BE2C (cell line): ENCODE measurements around the gene GALNT9.

Experiments
- DNase-seq: peaks from one replicate; pipeline ENCODE4 v3.0.0-alpha.2; 2020
- H3K27me3 ChIP-seq: fragments of 250-450 bp; sonication (Bioruptor Pico); 2 replicates; pipeline ENCODE4 v1.5.1; 2020; ENCODE audit warnings: mild to moderate bottlenecking
- H3K36me3 ChIP-seq: fragments of 250-450 bp; sonication (Bioruptor Pico); 2 replicates; pipeline ENCODE4 v1.5.1; 2020; ENCODE audit warnings: mild to moderate bottlenecking
- H3K4me1 ChIP-seq: fragments of 250-450 bp; sonication (Bioruptor Pico); 2 replicates; pipeline ENCODE4 v1.5.1; 2020
- H3K4me3 ChIP-seq: 2 replicates; pipeline ENCODE4 v1.5.1; 2011; ENCODE audit warnings: low read depth, low read length
- H3K9me3 ChIP-seq: fragments of 250-450 bp; sonication (Bioruptor Pico); 2 replicates; pipeline ENCODE4 v1.5.1; 2020
- TF ChIP-seq, protein P1 (sequence below): IDR thresholded peaks from 2 replicates; pipeline ENCODE4 v1.5.1; 2012; ENCODE audit warnings: mild to moderate bottlenecking, low read depth, low read length

GALNT9 gene

DNA sequence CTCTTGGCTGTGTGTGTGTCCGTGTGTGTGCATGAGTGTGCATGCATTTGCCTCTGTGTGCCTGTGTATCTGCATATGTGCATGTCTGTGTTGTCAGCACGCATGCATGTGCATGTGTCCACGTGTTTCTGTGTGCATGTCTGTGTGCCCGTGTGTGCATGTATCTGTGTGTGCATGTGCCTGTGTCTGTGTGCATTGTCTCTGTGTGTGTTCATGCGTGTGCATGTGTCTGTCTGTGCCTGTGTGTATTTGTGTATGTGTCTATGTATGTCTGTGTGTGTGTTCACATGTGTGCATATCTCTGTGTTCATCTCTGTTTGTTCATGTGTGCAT, 1.1 kb upstream of the GALNT9 start:
- peaks cover 77% of the 10 kb centered on the region for H3K27me3 ChIP-seq
- no peak for DNase-seq
- H3K36me3 ChIP-seq: no peaks in the 10 kb centered on the region
- H3K4me3 ChIP-seq: no peak overlapping the region
- no peaks in the 10 kb centered on the region for H3K4me1 ChIP-seq
- TF ChIP-seq, protein P1, sequence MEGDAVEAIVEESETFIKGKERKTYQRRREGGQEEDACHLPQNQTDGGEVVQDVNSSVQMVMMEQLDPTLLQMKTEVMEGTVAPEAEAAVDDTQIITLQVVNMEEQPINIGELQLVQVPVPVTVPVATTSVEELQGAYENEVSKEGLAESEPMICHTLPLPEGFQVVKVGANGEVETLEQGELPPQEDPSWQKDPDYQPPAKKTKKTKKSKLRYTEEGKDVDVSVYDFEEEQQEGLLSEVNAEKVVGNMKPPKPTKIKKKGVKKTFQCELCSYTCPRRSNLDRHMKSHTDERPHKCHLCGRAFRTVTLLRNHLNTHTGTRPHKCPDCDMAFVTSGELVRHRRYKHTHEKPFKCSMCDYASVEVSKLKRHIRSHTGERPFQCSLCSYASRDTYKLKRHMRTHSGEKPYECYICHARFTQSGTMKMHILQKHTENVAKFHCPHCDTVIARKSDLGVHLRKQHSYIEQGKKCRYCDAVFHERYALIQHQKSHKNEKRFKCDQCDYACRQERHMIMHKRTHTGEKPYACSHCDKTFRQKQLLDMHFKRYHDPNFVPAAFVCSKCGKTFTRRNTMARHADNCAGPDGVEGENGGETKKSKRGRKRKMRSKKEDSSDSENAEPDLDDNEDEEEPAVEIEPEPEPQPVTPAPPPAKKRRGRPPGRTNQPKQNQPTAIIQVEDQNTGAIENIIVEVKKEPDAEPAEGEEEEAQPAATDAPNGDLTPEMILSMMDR: no peak
- no peaks in the 10 kb centered on the region; the same call in 1 of the 2 replicates for H3K9me3 ChIP-seq

- Histone ChIP-seq H3K36me3 (no peaks in the 10 kb centered on the region), H3K4me3 (no peak overlapping the region), H3K27me3 (peaks cover 78% of the 10 kb centered on the region), H3K4me1 (no peaks in the 10 kb centered on the region), H3K9me3 (no peaks in the 10 kb centered on the region)
- DNase-seq: no peak
- TF ChIP-seq, protein P1: no peak
Observed at GRCh38 chr12:132329720-132330548, 545 bp upstream of the GALNT9 start.

DNA sequence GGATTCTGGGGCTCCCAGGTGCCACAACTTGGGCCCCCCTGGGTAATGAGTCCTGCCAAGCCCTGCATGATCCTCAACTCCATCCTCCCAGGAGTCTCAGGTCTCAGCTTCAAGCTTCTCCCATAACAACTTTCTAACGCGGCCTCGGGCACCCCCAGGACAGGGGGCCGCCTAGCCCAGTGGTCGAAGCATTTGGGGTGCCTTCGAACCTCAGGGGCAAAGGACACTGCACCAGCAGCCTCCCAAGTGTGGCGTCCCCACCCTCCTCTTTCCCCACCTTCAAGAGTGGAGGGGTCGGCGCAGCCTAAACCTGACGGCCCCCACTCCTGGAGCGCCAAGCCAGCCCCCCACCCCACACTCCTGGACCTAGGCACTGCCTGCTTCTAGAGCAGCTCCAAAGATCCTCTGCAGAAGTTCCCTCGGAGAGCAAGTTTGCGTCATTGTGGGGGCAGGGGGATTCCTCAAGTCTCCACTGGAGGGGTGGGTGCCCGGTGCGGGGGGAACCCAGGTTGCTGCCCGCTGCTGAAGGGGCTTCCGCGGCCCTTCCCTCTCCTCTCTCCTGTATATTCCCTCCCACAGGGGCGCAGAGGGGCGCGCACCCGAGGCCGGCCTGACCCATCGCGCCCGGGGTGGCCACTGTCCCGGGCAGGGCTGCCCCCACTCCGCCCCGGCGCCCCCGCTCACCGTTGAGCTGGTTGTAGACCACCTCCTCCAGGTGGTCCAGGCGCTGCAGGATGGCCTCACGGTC, 933 bp downstream of the GALNT9 start:
- Histone ChIP-seq H3K4me1 (no peaks in the 10 kb centered on the region), H3K27me3 (peaks cover 88% of the 10 kb centered on the region), H3K4me3 (no peak overlapping the region), H3K36me3 (no peaks in the 10 kb centered on the region), H3K9me3 (no peaks in the 10 kb centered on the region)
- no peak for DNase-seq
- TF ChIP-seq, protein P1: no peak

DNA sequence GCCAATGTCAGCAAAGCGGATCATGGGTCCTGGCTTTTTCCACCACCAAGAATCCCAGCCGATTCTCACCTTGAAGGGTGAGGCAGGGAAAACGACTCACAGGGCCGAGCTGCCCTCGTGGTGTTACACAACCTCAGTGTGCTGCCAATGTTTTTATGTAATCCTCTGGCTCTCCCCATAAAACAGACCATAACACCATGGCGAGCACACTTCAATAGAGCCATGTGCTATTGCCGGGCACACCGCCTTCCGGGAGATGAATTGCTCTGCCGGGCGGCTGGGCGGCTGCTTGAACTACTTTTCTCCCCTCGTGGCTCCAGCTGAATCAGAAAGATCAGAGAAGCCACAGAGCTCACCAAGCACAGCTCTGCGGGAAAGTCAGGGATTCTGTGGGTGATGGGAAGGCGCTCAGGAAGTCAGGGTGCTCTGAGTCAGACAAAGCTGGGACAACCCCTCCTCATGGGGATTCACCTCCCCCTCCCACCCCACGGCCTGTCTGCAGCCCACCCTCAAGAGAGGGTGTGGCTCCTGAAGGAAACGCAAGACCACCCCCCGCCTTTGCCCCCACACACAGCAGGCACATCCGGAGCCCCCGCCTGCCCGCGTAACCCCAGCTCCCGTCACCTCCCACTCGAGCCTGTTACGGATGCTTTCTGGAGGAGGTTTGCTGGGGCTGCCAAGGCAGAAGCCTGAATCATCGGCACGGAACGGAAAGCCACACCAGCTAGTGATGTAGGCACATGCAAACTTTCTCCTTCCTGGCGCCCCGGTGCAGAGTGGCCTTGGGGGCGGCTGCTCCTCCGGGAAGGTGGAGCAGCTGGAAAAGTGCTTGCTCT, 1.8 kb downstream of the GALNT9 start:
- no peaks in the 10 kb centered on the region for H3K9me3 ChIP-seq
- no peak overlapping the region for H3K4me3 ChIP-seq
- no peaks in the 10 kb centered on the region for H3K36me3 ChIP-seq
- peaks cover 94% of the 10 kb centered on the region for H3K27me3 ChIP-seq
- TF ChIP-seq, protein P1: no peak
- H3K4me1 ChIP-seq: no peaks in the 10 kb centered on the region
- no peak for DNase-seq

GRCh38 chr12:132326646-132327045, 2.7 kb downstream of the GALNT9 start:
- DNase-seq: no peak
- TF ChIP-seq, protein P1: no peak
- H3K36me3 ChIP-seq: no peaks in the 10 kb centered on the region
- peaks cover 92% of the 10 kb centered on the region for H3K27me3 ChIP-seq
- H3K9me3 ChIP-seq: no peaks in the 10 kb centered on the region
- no peaks in the 10 kb centered on the region for H3K4me1 ChIP-seq
- H3K4me3 ChIP-seq: no peak overlapping the region
